Activated T-cell treated with anti-CD3 and anti-CD28 coated beads for 24 hours (primary cell): ENCODE data around the gene RRBP1.

ENCODE experiments used
- DNase-seq: peaks from one replicate; pipeline ENCODE4 v3.0.0-alpha.2; 2020; ENCODE audit warnings: low read depth

RRBP1 gene, protein sequence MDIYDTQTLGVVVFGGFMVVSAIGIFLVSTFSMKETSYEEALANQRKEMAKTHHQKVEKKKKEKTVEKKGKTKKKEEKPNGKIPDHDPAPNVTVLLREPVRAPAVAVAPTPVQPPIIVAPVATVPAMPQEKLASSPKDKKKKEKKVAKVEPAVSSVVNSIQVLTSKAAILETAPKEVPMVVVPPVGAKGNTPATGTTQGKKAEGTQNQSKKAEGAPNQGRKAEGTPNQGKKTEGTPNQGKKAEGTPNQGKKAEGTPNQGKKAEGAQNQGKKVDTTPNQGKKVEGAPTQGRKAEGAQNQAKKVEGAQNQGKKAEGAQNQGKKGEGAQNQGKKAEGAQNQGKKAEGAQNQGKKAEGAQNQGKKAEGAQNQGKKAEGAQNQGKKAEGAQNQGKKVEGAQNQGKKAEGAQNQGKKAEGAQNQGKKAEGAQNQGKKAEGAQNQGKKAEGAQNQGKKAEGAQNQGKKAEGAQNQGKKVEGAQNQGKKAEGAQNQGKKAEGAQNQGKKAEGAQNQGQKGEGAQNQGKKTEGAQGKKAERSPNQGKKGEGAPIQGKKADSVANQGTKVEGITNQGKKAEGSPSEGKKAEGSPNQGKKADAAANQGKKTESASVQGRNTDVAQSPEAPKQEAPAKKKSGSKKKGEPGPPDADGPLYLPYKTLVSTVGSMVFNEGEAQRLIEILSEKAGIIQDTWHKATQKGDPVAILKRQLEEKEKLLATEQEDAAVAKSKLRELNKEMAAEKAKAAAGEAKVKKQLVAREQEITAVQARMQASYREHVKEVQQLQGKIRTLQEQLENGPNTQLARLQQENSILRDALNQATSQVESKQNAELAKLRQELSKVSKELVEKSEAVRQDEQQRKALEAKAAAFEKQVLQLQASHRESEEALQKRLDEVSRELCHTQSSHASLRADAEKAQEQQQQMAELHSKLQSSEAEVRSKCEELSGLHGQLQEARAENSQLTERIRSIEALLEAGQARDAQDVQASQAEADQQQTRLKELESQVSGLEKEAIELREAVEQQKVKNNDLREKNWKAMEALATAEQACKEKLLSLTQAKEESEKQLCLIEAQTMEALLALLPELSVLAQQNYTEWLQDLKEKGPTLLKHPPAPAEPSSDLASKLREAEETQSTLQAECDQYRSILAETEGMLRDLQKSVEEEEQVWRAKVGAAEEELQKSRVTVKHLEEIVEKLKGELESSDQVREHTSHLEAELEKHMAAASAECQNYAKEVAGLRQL (N-terminal part only)

DNA sequence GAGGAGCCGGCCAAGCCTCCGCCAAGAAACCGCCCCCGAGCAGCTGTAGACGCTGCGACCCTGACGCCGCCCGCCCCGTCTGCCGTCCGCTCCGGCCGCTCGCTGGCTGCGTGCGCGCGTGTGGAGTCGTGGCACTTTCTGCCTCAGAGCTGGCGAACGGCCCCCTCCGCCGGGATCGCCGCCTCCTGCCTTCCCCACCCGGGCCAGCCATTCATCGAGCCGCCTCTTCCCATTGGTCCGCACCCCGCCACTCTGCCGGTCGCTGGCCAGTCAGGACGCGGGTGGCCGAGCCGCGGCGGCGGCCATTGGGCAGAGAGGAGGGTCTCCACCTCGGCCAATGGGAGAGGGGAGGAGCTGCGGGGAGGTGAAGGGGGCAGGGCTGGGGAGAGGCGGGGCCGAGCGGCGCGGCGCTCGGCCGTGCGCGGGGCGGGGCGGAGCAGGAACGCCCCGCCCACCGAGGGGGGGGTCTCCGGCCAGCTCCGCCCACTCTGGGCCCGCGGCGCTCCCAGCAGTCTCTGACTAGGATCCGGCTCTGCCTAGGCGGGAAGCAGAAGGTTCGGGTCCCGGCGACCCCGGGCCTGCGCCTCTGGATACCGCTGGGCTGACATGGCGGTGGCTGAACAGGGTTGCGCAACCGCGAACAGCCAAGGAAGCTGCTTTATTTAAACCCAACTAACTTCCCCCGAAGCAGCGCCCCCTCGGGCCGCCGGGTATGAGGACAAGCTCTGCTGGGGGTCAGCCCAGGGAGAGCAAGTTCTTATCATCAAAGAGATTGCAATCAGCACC, at the start of gene RRBP1:
Gene RRBP1 (minus strand): TSS at position 140 of the 786 bp plus-strand sequence. CDS start 21,735 bp downstream, outside the sequence.
- peak; percentile 96 for DNase-seq

DNA sequence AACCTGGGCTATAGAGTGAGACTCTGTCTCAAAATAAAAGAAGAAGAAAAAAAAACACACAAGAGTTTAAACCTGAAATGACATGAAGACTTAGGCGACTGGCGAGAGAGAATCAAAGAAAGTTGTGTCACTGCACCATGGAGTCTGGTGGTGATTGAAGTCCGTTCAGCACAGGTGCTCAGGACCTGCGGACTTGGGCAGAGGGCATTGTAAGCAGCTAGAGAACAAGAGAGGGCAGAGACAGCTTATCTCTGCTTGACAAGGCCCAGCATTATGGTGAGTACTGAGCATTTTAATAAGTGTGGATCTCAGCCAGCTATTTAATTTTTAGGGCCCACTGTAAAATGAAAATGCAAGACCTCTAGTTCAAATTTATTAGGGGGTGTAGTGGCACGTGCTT, 49.2 kb upstream of the RRBP1 start:
- no peak for DNase-seq

DNA sequence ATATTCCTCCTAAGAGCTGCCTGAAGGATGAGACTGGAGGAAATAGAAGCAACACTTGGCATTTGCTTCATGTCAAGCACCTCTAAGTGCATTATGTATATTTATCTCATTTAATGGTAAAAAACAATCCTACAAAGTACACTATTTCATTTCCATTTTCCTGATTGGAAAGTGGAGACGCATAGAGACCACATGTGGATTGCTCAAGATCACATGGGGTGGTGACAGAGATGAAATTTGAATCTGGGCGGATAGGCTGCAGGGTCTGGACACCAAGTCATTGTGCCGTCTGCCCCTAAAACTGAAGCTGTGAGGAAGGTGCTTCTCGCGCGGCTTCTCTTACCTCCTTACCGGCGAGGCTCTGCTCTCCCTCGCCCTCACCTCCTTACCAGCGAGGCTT, 48.0 kb upstream of the RRBP1 start:
- DNase-seq: no peak

DNA sequence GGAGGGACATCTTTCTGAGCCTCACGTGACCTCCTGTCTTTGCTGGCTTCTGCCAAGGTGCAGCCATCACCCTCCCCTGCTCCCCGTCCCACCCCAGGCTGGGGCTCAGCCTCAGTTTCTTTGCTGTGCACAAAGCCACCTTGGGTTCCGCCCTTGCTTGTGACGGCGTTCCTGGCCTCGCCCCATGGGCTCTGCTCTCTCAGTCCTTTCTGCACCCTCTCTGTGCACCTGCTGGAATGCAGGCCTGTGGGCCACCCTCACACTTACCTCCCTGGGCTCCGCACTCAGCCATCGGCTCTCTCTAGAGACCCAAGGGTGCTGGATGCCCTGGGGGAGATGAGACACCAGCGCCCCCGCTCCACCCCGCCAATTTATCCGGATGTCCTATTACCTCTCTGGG, 46.0 kb upstream of the RRBP1 start:
- no peak for DNase-seq

DNA sequence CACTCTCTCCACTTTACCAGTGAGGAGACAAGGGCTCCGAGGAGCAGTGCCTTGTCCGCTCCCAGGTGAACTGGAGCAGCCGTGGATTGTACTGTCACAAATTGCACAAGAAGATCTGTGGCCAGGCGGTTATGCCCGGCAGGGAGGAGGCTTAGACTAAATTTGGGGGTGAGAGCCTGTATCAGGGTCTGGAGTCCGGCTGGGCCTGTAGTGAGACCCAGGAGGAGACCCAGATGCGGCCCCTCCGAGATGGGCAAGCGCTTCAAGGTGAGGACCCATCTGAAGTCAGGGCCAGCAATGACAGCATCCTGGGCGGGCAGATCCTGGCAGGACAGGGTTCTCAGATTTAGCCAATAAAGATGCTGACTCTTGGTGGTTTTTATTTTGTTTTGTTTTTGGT, 45.3 kb upstream of the RRBP1 start:
- no peak for DNase-seq

DNA sequence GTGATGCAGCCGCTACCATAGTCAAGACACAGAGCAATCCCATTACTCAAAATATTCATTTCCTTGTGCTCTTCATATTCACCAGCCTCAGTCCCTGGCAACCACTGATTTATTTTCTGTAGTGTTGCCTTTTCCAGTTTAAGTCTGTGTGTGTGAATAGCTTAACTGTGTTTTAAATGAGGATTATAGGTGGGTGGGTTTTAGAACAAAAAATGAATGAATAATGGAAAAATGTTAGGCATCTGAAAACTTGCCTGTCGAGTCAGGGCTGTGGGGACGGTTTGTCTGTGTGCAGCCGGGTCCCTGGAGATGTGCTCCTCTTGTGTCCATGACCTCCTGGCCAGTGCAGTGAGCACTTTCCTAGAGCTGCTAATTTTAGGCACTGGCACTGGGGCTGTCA, 44.9 kb upstream of the RRBP1 start:
- no peak for DNase-seq

DNA sequence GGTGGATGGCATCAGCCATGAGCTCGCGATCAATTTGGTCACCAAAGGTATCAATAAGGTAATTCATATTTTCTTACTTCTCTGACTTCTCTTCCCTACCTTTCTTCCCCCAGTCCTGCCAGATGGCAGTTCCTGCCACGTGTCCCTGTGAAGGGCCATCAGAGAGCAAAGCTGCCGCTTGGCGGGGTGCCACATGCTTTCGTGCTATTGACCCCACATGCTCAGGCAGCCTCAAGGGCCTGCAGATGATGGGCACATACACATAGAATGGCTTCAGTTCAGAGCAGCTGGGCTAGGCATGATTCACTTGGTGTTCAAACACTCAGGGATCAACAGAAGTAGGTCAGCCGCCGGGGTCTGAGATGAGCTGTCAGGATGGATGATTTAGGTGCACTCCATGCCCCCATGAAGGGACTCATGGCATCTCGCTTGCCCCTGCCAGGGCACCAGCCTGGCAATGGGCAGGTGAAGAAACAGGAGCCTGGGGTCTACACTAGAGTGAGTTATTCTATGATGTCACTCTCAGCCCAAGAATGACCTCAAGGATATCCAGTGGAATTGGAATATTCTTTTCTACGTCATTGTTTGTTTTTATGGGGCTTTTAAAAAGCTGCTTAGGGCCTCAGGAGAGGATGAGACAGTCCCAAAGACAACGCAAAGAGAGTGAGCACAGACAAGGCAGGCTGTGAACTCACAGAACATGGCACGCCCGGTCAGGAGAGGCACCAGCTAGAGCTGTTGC, 43.2 kb upstream of the RRBP1 start:
- no peak for DNase-seq

DNA sequence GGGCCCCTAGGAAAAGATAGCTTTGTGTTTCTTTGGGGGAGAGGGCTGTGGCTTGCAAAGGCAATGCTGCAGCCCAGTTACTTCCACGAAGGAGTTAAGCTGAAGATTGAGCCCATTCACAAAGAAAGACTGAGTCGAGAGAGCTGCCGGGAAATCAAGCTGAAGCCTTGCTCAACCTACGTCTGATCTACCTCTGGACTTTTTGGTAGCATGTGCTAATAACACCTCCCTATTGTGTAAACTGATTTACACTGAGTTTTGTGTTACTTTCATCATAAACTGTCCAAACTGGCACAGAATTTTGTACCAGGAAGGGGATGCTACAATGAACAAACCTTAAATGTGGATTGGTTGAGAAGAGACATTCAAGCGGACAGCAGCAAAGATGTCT, 41.3 kb upstream of the RRBP1 start:
- DNase-seq: no peak

DNA sequence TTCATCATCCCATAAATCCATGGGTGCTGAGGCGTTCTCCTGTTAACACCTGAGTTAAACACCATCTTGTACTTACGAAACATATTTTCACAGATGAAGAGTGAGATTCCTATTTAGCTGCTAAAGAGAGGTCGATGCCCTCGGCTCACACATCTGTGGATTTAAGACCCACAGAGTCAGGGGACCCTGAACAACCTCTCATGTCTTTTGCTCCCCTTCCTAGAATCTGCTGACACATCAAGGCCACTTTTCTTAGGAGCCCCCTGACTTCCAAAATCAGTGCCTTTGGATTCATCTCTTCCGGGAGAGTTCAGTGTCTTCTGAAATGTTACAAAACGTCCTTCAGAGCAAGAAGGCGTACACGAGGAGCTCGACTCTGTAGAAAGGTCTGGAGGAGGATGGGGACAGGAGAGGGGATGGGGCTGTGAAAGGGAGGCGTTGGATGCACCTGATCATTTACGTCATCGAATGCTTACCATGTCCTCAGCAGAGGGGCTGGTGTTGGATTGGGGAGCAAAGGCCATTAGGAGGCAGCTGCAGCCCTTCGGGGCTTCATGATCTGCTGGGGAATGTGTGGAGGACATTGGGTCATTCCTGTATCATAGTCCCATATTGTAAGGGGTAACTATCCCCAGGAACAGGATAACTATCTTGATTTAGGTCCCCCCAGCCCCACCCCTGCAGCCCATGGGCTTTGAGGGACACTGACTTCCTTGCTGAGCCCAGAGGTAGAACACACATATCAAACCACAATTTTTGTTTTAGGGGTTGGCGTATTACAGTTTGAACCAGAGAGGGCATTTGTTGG, 40.7 kb upstream of the RRBP1 start:
- no peak for DNase-seq

DNA sequence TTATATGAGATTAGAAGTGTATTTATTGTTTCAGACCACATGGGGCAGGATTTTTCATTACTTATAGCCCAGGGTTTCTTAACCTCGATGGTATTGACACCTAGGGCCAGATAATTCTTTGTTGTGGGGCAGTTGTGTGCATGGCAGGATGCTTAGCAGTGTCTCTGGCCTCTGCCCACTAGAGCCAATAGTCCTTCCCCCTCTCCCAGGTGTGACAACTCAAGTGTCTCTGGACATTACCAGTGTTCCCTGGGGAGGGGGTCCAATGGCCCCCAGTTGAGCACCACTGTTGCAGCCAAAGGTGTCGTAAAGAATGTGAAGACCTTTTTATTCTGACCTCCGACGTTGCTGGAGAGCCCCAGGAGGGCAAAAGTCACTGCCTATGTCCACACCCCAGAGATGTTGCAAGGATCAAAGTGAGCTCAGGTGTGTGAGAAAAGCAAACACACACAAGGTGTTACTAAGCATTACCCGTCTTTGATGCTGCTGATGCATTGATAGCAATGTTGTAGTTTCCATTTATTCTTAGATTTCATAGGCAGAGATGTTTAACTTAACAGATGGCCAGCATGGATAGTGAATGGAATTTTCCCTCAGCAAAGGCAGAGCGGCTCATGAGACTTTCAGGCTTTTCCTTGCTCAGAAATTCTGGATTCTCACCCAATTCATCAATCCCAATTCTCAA, 39.9 kb upstream of the RRBP1 start:
- DNase-seq: no peak

DNA sequence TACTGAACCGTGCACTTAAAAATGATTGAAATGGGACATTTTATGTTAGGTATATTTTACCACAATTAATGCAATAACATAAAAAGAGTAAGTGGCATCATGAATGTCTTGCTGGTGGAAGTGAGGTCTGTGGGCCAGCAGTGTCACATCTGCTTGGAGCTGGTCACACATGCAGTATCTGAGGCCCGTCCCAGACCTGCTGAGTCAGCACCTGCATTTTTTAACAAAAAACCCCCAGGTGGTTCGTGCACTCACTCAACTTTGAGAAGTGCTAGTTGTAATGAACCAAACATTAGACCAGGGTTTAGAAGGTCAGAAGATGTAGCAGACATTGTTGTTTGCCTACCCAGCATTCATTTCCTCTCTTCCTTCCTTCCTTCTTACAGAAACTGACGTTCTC, 38.7 kb upstream of the RRBP1 start:
- DNase-seq: no peak

DNA sequence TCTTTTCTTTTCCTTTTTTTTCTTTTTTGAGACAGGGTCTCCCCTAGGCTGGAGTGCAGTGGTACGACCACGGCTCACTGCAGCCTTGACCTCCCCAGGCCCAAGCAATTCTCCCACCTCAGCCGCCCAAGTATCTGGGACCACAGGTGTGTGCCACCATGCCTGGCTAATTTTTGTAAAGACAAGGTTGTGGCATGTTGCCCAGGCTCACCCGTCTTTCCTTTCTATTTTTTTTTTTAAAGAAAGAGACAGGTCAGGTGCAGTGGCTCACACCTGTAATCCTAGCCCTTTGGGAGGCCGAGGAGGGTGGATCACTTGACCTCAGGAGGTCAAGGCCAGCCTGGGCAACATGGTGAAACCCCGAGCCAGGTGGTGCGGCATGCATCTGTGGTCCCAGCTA, 34.3 kb upstream of the RRBP1 start:
- DNase-seq: no peak

DNA sequence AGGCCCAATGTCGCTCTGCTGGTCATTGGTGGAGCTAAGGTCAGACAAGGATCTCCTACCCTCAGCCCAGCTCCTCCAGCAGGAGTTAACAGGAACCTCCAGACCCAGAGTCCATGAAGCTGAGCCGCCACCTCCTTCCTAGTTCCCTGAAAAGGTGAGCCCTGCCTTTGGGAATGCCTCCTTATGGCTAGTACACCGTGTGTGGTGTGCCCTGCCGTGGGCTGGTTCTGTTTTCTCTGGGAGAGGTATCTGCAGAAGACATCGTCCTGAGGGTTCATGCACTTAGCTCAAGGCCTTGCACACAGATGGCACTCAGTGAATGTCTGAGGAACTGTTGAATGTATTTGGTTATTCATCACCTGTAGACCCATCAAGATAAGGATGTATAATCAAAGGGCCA, 33.0 kb upstream of the RRBP1 start:
- no peak for DNase-seq

DNA sequence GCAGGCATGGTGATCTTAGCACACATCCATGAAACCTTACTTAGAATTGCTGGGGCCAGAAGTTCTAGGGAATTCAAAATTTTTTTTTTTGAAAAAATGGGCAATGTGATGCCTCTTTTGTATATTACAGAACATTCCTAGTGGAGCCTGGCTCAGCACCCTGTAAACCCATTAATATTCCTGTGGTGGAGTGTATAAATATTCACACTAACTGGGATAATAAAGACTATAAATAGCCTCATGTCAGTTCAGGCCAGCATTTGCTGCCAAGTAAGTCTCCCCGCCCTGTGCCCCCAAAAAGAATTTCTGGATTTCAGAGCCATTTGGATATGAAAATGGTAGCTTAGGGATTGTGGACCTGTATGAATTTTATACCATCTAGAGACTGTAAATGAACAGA, 32.6 kb upstream of the RRBP1 start:
- DNase-seq: no peak

DNA sequence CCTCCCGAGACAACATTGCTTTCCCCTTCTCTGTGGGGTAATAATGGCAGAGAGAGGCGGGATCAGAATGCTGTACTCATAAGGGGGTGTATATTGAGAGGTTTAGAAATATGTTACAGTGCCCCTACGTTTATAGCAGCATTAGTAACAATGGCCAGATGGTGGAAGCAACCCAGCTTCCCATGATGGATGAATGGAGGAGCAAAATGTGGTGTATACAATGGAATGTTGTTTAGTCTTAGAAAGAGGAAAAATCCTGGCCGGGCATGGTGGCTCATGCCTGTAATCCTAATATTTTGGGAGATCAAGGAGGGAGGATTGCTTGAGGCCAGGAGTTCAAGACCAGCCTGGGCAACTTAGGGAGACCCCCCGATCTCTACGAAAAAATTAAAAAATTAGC, 30.7 kb upstream of the RRBP1 start:
- DNase-seq: no peak

DNA sequence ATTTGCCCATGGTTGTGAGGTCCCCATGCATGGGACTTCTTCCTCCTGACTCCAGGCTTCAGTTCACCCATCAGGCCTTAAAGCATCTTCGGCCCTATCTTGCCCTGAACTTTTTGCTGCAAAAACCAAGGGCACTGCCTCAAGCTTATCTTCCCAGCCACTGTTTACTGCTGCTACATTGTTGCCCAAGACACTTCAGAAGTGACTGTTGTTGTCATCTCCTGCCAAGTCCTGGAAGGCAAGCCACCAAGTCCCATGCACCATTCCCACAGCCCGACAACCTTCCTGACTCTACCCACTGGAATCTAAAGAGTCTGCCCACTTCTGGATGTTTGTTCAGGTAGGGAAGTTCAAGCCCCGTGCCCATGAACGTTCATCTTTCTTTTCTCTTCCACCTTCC, 30.2 kb upstream of the RRBP1 start:
- no peak for DNase-seq

DNA sequence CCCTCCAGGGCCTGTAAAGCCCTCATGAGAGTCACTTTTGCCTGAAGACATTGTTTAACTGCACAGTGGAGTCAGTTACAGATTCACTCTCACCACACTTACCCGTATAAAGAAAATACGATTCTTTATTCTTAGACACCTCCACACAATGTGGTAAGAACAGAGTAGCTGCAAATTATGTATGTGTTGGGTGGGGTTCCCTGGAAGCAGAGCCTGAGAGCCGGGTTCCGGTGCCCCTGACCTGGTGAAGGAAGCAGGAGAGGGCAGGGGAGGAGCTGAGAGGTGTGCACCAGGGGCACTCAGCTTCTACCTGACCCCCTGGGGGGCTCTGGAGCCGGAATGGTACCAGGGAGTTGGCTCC, 29.2 kb upstream of the RRBP1 start:
- no peak for DNase-seq

DNA sequence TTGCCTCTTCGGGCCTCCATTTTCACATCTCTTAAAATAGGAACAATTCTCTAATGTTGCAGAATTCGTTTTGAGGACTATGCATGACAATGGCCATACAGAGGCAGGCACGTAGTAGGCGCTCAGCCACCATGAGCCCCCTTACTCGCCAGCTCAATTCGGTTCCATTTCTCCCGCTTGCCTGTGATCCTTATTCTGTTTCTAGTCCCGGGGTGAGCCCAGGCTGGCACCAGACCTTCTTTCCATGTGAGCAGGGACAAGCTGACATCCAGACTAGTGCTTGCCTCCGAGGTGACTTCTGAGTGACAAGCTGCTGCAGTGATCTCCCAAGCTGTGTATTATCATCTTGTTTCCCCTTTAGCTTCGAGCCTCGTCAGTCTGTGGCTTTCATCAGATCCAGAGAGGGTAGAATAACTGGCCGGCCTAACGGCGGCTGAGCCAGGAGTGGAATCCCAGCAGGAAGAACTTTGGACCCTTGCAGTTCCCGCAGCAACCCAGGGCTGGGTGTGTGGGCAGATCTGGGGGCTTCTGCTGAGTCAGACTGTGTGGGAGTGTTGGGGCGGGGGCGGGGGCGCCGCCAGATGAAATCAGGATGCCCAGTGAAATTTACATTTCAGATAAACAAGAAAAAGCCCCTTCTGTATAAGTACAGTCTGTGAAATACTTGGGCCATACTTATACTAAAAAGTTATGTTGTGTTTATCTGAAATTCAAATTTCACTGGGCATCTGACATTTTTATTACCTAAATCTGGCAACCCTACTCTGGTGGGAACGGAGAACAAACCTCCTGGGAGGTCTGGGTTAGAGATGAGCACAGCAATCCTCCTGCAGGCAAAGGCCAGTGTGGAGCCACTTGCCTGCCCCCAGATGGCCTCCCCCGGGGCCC, 28.6 kb upstream of the RRBP1 start:
- no peak for DNase-seq
